ENCODE measurements around the gene SRM. TPM values are rescaled to one million over a fixed set of nuclear protein-coding genes. Genes with fewer than 3 reads are reported as not detected.

Gene SRM
- total and polyA plus RNA-seq, 2 of the 4 experiments (the other 2 are of a cell fraction), result 23.1 to 160 TPM

DNA sequence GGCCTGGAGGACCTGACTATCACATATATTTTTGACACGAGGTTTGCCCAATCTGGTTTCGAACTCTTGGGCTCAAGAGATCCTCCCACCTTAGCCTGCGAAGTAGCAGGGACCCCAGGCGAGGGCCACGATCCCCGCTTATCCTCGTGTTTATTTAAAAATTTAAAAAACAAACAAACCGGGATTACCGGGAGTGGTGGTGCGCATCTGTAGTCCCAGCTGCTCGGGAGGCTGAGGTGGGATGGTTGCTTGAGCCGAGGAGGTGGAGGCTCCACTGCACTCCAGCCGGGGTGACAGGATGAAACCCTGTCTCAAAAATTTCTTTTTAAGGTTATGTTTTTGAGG is 40.3 kb upstream of the SRM start:
- no peaks in the 10 kb centered on the region for H4K20me1 ChIP-seq (ENCODE audit: insufficient read depth, low read length)
- H2AK9ac ChIP-seq (replicated peaks; ENCODE audit: low read depth, low read length, poor library complexity), result peak overlapping the region; percentile 59
- 0 out of 2 replicates have a peak, but pooled peaks cover 2% of the 10 kb centered on the region for H3K4me1 ChIP-seq (ENCODE audit: control insufficient read depth, insufficient read depth, low read length)
- no peak overlapping the region for H3K23ac ChIP-seq (ENCODE audit: low read depth, low read length)
- TF ChIP-seq, protein P1, sequence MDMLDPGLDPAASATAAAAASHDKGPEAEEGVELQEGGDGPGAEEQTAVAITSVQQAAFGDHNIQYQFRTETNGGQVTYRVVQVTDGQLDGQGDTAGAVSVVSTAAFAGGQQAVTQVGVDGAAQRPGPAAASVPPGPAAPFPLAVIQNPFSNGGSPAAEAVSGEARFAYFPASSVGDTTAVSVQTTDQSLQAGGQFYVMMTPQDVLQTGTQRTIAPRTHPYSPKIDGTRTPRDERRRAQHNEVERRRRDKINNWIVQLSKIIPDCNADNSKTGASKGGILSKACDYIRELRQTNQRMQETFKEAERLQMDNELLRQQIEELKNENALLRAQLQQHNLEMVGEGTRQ (IDR thresholded peaks at IDR 0.05; ENCODE audit: low read depth, low read length), result no peak
- TF ChIP-seq MAZ (IDR thresholded peaks at IDR 0.05; ENCODE audit: borderline replicate concordance, low read depth, low read length) (no peak), SMC3 (IDR thresholded peaks at IDR 0.05; ENCODE audit: low read depth, low read length) (no peak), MAFK (IDR thresholded peaks at IDR 0.05; ENCODE audit: low read depth, low read length) (no peak), CHD1 (IDR thresholded peaks at IDR 0.05; ENCODE audit: low read depth, low read length) (no peak), RCOR1 (IDR thresholded peaks at IDR 0.05; ENCODE audit: insufficient replicate concordance, low read length) (no peak), BHLHE40 (IDR thresholded peaks at IDR 0.05; ENCODE audit: low read depth, low read length) (no peak), CEBPB (IDR thresholded peaks at IDR 0.05; ENCODE audit: low read depth, low read length) (no peak), MXI1 (IDR thresholded peaks at IDR 0.05; ENCODE audit: borderline replicate concordance, low read depth, low read length) (no peak), RFX5 (IDR thresholded peaks at IDR 0.05; ENCODE audit: low read depth, low read length) (no peak), NFE2L2 (IDR thresholded peaks at IDR 0.05; ENCODE audit: low read depth, low read length) (no peak), POLR2A (IDR thresholded peaks at IDR 0.05; ENCODE audit: low read depth, low read length) (no peak)
- TF ChIP-seq, protein P2, sequence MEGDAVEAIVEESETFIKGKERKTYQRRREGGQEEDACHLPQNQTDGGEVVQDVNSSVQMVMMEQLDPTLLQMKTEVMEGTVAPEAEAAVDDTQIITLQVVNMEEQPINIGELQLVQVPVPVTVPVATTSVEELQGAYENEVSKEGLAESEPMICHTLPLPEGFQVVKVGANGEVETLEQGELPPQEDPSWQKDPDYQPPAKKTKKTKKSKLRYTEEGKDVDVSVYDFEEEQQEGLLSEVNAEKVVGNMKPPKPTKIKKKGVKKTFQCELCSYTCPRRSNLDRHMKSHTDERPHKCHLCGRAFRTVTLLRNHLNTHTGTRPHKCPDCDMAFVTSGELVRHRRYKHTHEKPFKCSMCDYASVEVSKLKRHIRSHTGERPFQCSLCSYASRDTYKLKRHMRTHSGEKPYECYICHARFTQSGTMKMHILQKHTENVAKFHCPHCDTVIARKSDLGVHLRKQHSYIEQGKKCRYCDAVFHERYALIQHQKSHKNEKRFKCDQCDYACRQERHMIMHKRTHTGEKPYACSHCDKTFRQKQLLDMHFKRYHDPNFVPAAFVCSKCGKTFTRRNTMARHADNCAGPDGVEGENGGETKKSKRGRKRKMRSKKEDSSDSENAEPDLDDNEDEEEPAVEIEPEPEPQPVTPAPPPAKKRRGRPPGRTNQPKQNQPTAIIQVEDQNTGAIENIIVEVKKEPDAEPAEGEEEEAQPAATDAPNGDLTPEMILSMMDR (conservative IDR thresholded peaks at IDR 0.05; ENCODE audit: low read depth, low read length), result no peak
- H3K36me3 ChIP-seq (ENCODE audit: control insufficient read depth, insufficient read depth, low read length), result peaks cover 16% of the 10 kb centered on the region
- peaks cover 8 to 12% of the 10 kb centered on the region in 2 experiments; a peak in 2 of 4 replicates for H3K79me1 ChIP-seq (ENCODE audit: low read depth in 1 of 2, low read length in 2 of 2)
- H3K27me3 ChIP-seq (ENCODE audit: control insufficient read depth, insufficient read depth, low read length), result no peaks in the 10 kb centered on the region
- no peak overlapping the region for H2BK15ac ChIP-seq (ENCODE audit: low read depth, low read length)
- intact Hi-C loops (cut with micrococcal nuclease), result no loop called here
- POLR2A ChIA-PET (ENCODE audit: unreplicated experiment), result interaction anchor here (1.3 kb wide), 1 partner anchor 12 kb away, joined by 3 read pairs; no protein-coding TSS in a partner anchor
- H4K91ac ChIP-seq (ENCODE audit: insufficient read depth, low read depth, low read length), result peak overlapping the region; percentile 81
- no peak overlapping the region for H3K56ac ChIP-seq (ENCODE audit: extremely low read depth, insufficient read depth, low read length)
- dilution Hi-C loops (cut with HindIII; ENCODE audit: low sequenced_read_pairs, unreplicated experiment), result no loop called here
- no TSS peak for BruUV-seq (replicated peaks)
- H3K4me3 ChIP-seq (ENCODE audit: insufficient read depth, low read depth, low read length), result peak overlapping the region; percentile 81
- ATAC-seq (ENCODE audit: low read depth), result no peak
- CTCF ChIA-PET, result interaction anchor here (3.1 kb wide), 1 partner anchor 62 kb away, joined by 13 read pairs; no protein-coding TSS in a partner anchor
- H3K9me3 ChIP-seq (ENCODE audit: control insufficient read depth, insufficient read depth, low read length), result no peaks in the 10 kb centered on the region
- H3K14ac ChIP-seq (replicated peaks; ENCODE audit: low read depth, low read length), result peak overlapping the region; percentile 61
- H4K8ac ChIP-seq (ENCODE audit: low read depth in 2 of 2, low read length in 2 of 2), result peak overlapping the region; percentile 95 to 97
- no peaks in the 10 kb centered on the region for H3K9me1 ChIP-seq (ENCODE audit: insufficient read depth, low read length)
- peak overlapping the region; percentile 90 for H3K4me2 ChIP-seq (ENCODE audit: low read depth, low read length)
- no peak overlapping the region for H2BK20ac ChIP-seq (ENCODE audit: low read depth, low read length)
- no peak for DNase-seq
- WGBS, 2 experiments (ENCODE audit: extremely low coverage in 2 of 2, insufficient read length in 1 of 2), result no CpG with 5 or more reads among the region's 13 CpGs
- peak overlapping the region; percentile 59; the same call in 1 of the 2 replicates for H2AK5ac ChIP-seq (ENCODE audit: low read depth, low read length)
- peak overlapping the region; percentile 95 for H2AFZ ChIP-seq (replicated peaks; ENCODE audit: low read length, poor library complexity)
- peak overlapping the region; percentile 87 for H3K9ac ChIP-seq (ENCODE audit: low read depth, low read length)
- peak overlapping the region; percentile 97 for H4K5ac ChIP-seq (ENCODE audit: low read depth, low read length)
- peak overlapping the region; percentile 29 for H2BK5ac ChIP-seq (ENCODE audit: low read depth, low read length, poor library complexity, severe bottlenecking)
- no peak overlapping the region for H2BK120ac ChIP-seq (ENCODE audit: low read depth, low read length)
- H3K27ac ChIP-seq (ENCODE audit: insufficient read depth, low read length), result peak overlapping the region; percentile 68
- in situ Hi-C loops (cut with MboI; ENCODE audit: low sequenced_read_pairs), result no loop called here
- H3K18ac ChIP-seq (ENCODE audit: low read depth, low read length), result peak overlapping the region; percentile 28; the same call in 1 of the 2 replicates
- H3K4ac ChIP-seq (ENCODE audit: low read depth, low read length), result peak overlapping the region; percentile 71

Measured in IMR-90 (cell line).